Glomerular visceral epithelial cell (primary cell): ENCODE data around the gene ADSL.

ENCODE experiments used
- DNase-seq: peaks from one replicate; pipeline ENCODE4 v3.0.0-alpha.2; 2016; ENCODE audit errors: extremely low spot score

ADSL gene

DNA sequence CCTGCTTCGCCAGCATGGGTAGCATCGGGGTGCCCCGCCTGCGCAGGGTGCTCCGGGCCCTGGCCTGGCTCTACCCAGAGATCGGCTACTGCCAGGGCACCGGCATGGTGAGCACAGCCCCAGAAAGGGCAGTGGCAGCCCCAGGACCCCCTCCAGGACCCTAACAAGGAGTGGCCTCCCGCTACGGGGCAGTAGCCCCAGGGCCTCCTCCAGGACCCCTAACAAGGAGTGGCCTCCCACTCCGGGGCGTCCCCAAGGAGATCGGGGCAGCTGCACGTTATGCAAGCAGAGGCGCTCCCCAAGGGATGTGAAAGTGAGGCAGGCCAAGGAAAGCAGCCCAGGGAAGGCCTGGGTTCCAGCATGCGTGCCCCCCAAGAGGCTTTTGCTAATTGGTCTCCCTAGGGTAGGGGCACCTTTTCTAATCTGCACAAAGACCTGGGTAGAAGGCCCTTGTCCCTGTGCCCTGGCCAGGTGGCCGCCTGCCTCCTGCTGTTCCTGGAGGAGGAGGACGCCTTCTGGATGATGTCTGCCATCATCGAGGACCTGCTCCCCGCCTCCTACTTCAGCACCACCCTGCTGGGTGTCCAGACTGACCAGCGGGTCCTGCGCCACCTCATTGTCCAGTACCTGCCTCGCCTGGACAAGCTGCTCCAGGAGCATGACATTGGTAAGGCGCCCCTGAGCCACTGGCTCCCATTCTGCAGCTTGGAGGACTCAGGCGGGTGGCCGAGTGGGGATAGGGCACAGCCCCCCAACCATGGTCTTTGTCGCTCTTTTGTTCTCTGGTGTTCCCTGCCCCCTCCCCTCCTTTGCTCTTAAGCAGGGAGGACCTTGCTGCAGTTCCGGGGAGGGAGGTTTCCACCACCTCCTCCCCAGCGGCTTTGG, 59.1 kb downstream of the ADSL start:
- no peak for DNase-seq

- DNase-seq = no peak
Measured at GRCh38 chr22:40406063-40406890, 60.0 kb downstream of the ADSL start.

DNA sequence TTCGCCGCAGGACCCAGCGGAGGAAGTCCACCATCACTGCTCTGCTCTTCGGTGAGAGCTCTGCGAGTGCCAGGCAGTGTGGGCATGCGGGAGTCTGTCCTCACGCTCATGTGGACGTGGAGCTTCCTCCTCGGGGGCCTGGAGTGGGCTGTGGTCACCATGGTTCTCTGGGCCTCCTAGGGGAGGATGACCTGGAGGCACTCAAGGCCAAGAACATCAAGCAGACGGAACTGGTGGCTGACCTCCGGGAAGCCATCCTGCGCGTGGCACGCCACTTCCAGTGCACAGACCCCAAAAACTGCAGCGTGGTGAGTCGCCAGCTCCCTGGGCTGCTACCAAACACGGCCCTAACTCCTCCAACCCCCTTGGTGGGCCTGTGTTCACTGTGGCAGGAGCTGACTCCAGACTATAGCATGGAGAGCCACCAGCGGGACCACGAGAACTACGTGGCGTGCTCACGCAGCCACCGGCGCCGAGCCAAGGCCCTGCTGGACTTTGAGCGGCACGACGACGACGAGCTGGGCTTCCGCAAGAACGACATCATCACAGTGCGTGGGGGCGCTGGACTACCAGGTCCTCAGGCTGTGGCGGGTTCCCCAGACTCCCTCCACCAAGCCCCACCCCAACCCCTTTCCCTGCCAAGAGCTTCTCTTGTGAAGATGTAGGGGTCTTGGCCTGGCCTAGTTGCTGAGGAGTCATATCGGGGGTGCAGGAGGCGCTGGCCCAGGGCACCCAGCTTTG, 60.9 kb downstream of the ADSL start:
- DNase-seq = no peak

GRCh38 chr22:40407831-40408717, 61.8 kb downstream of the ADSL start:
- no peak for DNase-seq

DNA sequence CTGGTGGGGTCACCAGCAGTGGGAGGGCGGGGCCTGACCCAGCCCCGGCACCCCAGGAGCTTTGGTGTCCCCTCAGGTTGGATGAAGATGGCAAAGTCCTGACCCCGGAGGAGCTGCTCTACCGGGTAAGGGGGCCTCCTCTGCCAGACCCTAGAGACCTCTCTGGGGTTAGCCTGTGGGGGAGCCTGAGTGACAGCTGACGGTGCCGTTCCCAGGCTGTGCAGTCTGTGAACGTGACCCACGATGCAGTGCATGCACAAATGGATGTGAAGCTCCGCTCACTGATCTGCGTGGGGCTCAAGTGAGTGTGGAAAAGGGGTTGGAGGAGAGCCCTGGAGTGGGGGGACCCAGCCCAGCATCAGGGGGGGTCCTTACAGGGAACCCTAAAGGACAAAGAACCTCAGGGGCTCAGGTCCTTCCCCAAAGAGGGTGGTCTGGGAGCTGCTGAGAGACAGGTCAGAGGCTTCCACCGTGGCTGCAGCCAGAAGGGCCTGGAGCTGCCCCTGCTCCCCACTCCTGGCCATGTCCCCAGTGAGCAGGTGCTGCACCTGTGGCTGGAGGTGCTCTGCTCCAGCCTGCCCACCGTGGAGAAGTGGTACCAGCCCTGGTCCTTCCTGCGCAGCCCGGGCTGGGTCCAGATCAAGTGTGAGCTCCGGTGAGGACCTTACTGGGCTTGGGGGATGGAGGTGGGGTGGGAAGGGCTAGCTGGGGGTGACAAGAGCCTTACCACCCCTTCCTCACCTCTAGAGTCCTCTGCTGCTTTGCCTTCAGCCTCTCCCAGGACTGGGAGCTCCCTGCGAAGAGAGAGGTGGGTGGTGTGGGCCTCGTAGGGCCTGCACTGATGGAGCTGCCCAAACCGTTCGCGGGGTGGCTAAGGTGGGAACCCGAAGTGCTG, 62.7 kb downstream of the ADSL start:
- DNase-seq = no peak

DNA sequence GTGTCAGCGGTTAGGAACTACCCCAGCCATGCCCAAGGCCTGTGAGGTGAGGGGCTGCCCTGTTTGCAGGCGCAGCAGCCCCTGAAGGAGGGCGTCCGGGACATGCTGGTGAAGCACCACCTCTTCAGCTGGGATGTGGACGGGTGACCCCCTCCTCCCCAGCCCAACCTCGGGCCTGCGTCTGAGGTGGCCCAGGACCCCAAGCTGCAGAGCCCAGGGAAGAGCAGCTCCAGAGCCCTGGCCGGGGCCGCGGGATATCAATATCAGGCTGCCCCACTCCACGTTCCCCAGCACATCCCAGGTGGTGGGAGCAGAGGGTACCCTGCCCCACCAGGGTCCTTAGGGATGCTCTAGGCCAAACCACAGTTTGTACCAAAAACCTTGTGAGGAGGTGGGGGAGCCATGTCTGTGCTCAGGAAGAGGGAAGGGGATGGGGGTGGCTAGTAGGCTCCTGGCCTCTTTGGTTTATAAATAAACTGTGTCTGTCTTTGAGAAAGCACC, 63.4 kb downstream of the ADSL start:
- no peak for DNase-seq

DNA sequence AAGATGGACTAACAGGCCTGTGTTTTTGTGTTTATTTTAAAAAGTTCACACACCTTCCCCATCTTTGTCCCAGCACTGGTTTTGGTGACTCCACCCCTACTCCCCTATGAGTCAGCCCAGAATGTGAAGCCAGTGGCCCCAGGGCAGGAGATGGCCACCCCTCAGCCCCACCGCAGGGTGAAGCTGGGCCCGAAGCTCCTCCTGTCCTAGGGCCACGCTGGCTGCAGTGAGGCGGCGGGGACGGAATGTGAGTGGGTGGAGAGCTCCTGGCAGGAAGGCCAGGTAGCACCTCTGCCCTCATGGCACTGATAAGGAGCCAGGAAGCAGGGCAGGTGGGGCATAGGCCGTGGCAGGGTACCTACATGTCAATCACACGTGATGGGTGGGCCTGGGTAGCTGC, 64.0 kb downstream of the ADSL start:
- DNase-seq = no peak

GRCh38 chr22:40410731-40411505, 64.6 kb downstream of the ADSL start:
- DNase-seq = no peak

DNA sequence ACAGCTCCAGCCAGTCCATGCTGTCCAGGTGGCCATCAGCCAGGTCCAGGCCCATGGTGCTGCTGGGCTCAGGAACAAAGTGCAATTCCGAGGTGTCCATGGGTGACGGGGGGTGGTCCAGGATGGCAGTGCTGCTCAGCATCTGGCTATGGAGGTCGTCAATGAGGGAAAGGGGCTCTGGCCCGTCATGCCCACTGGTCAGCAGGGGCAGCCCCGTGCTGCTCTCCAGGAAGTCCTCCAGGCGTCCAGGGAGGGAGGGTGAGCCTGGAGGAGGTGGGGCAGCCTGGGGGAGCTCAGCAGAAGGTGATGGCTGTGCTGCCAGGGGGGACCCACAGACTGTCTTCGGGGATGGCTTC, 65.2 kb downstream of the ADSL start:
- DNase-seq = no peak

- no peak for DNase-seq
Measured at GRCh38 chr22:40412441-40412840, 66.1 kb downstream of the ADSL start.

DNA sequence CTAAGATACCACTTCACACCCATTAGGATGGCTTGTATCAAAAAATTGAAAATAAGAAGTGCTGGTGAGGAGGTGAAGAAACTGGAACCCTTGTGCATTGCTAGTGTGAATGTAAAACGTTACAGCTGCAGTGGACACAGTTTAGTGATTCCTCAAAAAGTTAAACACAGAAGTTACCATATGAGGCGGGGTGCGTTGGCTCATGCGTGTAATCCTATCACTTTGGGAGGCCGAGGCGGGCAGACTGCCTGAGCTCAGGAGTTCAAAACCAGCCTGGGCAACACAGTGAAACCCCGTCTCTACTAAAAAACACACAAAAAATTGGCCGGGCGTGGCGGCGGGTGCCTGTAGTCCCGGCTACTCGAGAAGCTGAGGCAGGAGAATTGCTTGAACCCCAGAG, 67.6 kb downstream of the ADSL start:
- no peak for DNase-seq

DNA sequence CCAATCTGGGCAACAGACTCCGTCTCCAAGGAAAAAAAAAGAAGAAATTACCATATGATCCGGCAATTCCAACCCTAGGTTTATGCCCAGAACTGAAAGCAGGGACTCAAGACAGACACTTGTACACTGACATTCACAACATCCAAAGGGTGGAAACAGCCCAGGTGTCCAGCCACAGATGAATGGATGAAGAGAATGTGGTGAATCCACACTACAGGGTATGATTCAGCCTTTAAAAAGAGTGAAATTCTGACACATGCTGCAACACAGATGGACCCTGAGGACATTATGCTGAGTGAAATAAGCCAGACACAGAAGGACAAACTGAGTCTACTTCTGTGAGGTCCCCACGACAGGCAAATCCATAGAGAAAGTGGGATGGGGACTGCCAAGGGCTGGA, 68.0 kb downstream of the ADSL start:
- DNase-seq = peak; percentile 58

GRCh38 chr22:40414838-40415505, 68.7 kb downstream of the ADSL start:
- no peak for DNase-seq

DNA sequence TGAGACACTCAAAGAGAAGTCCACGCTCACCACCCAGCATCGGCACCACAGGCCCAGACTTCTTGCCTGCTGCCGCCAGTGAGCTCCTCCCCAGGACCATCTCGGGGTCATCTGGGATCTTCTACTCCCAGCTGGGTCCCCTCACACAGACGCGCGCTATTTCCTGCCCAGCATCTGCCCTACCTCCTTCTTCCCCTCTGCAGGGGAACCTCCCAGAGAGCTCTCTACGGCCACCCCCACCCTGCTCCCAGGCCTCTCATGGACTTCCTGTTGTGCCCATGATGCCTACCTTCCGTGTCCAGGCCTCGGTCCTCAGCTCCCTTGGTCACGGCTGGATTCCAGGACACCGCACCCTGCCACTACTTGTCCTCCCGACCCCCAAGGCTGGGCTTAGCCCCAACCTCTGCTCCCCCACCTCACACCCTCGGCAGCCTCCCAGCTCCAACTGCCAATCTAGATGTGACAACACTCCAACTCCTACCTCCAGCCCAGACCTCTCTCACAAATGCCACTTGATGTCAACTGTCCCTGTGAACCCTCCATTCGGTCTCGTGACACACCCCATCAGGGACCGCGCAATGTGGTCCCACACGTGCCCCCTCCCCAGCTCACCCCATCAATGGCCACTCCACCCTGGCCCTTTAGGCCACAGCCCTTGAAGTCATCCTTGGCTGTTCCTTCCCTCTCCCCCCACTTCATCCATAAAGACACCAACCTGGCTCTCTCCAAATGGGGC, 69.4 kb downstream of the ADSL start:
- DNase-seq = no peak

DNA sequence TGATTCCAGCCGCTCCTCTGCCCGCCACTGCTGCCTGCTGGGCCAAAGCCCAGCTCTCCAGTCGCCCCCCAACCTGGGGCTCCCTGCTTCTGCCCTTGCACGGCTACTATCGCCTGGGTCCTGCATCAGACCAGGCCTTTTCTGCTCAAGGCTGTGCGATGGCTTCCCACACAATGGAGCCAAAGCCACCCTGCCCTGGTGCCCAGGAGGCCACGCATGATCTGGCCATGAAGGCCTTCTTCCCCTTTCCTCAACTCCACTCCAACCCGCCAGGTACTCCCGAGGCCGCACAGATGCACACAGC, 69.9 kb downstream of the ADSL start:
- DNase-seq = no peak

DNA sequence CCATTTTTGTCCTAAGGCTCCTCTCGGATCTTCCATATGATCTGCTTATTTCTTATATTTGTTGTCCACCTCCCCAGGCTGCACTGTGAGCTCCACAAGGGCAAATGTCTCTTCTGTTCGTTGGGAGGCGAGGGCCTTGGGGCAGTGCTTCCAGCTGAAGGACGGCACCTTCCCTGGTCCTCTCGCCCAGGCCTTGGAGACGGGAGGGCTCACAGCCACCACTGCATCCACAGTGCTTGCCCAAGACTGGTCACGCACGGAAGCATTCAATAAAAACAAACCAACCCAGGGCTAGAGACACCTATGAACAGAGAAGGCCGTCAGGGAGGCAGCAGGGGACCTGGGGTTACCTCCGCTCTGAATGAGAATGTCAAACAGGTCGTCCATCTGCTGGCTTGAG, 70.3 kb downstream of the ADSL start:
- DNase-seq = no peak

- DNase-seq = no peak
Measured at GRCh38 chr22:40417041-40417440, 70.7 kb downstream of the ADSL start.

DNA sequence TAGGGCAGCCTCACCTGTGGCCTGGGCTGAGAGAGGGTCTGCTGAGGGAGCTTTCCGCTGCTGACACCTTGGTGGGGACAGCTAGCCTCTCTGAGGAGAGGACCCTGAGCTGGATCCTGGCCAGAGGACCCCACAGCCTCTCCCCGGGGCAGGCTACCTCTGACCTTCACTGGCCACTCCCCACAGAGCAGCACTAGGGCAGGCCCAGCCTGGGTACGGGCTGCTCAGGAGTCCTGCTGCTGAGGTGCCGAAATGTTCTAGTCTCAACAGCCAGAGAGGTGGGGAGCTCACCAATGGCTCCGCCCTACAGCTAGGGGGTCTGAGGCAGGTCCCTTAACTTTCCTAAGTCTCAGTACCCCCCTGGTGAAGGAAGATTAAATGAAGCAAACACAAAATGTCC, 71.6 kb downstream of the ADSL start:
- no peak for DNase-seq
